ENCODE results near the gene SIX1.
A peak's percentile ranks its signal among the peaks of the same experiment; 100 is the strongest.

SIX1 gene

GRCh38 chr14:60651086-60651795 is 2.0 kb upstream of the SIX1 start:
- no peak overlapping the region for H2AFZ ChIP-seq (ENCODE audit: low read depth)
- H3K79me2 ChIP-seq (ENCODE audit: insufficient read depth, low read depth) = no peaks in the 10 kb centered on the region
- H4K20me1 ChIP-seq (ENCODE audit: insufficient read depth) = no peaks in the 10 kb centered on the region
- no peak overlapping the region for H3K27ac ChIP-seq
- peaks cover 11% of the 10 kb centered on the region for H3K4me1 ChIP-seq (ENCODE audit: low read depth, poor library complexity, severe bottlenecking)
- no peak overlapping the region for H3K9ac ChIP-seq
- H3K36me3 ChIP-seq (ENCODE audit: insufficient read depth) = no peaks in the 10 kb centered on the region
- no peak overlapping the region for H3K4me2 ChIP-seq
- no peak for TF ChIP-seq CTCF (conservative IDR thresholded peaks at IDR 0.05; ENCODE audit: low read depth, low read length)
- H3K27me3 ChIP-seq (ENCODE audit: insufficient read depth, low read depth) = peaks cover 19% of the 10 kb centered on the region
- H3K4me3 ChIP-seq (IDR thresholded peaks at IDR 0.05; ENCODE audit: insufficient read depth, low read depth, low read length) = no peak overlapping the region

GRCh38 chr14:60650373-60650961 is 1.2 kb upstream of the SIX1 start:
- Histone ChIP-seq H4K20me1 (ENCODE audit: insufficient read depth) (no peaks in the 10 kb centered on the region), H3K27ac (no peak overlapping the region), H3K79me2 (ENCODE audit: insufficient read depth, low read depth) (no peaks in the 10 kb centered on the region), H2AFZ (ENCODE audit: low read depth) (no peak overlapping the region), H3K4me3 (IDR thresholded peaks at IDR 0.05; ENCODE audit: insufficient read depth, low read depth, low read length) (no peak overlapping the region), H3K36me3 (ENCODE audit: insufficient read depth) (no peaks in the 10 kb centered on the region), H3K4me2 (no peak overlapping the region), H3K4me1 (ENCODE audit: low read depth, poor library complexity, severe bottlenecking) (peaks cover 19% of the 10 kb centered on the region), H3K27me3 (ENCODE audit: insufficient read depth, low read depth) (peaks cover 19% of the 10 kb centered on the region), H3K9ac (no peak overlapping the region)
- TF ChIP-seq CTCF (conservative IDR thresholded peaks at IDR 0.05; ENCODE audit: low read depth, low read length) = no peak

- Histone ChIP-seq H3K27ac (no peak overlapping the region), H3K27me3 (ENCODE audit: insufficient read depth, low read depth) (peaks cover 19% of the 10 kb centered on the region), H3K4me2 (0 out of 2 replicates have a peak overlapping the region, but pooled peaks have one; percentile 29), H3K9ac (no peak overlapping the region), H3K79me2 (ENCODE audit: insufficient read depth, low read depth) (no peaks in the 10 kb centered on the region), H3K4me1 (ENCODE audit: low read depth, poor library complexity, severe bottlenecking) (peaks cover 24% of the 10 kb centered on the region), H3K4me3 (IDR thresholded peaks at IDR 0.05; ENCODE audit: insufficient read depth, low read depth, low read length) (no peak overlapping the region), H4K20me1 (ENCODE audit: insufficient read depth) (no peaks in the 10 kb centered on the region), H2AFZ (ENCODE audit: low read depth) (no peak overlapping the region), H3K36me3 (ENCODE audit: insufficient read depth) (no peaks in the 10 kb centered on the region)
- no peak for TF ChIP-seq CTCF (conservative IDR thresholded peaks at IDR 0.05; ENCODE audit: low read depth, low read length)
Observed at GRCh38 chr14:60649875-60650372, 647 bp upstream of the SIX1 start.

GRCh38 chr14:60648249-60648933 is 886 bp downstream of the SIX1 start:
- no peaks in the 10 kb centered on the region for H3K36me3 ChIP-seq (ENCODE audit: insufficient read depth)
- H3K4me2 ChIP-seq = peak overlapping the region; percentile 76
- H3K4me1 ChIP-seq (ENCODE audit: low read depth, poor library complexity, severe bottlenecking) = peaks cover 35% of the 10 kb centered on the region
- H3K9ac ChIP-seq = peak overlapping the region; percentile 32; the same call in 1 of the 2 replicates
- H3K4me3 ChIP-seq (IDR thresholded peaks at IDR 0.05; ENCODE audit: insufficient read depth, low read depth, low read length) = no peak overlapping the region
- H2AFZ ChIP-seq (ENCODE audit: low read depth) = peak overlapping the region; percentile 78
- no peak overlapping the region for H3K27ac ChIP-seq
- peaks cover 15% of the 10 kb centered on the region for H3K27me3 ChIP-seq (ENCODE audit: insufficient read depth, low read depth)
- no peaks in the 10 kb centered on the region for H3K79me2 ChIP-seq (ENCODE audit: insufficient read depth, low read depth)
- no peaks in the 10 kb centered on the region for H4K20me1 ChIP-seq (ENCODE audit: insufficient read depth)
- TF ChIP-seq CTCF (conservative IDR thresholded peaks at IDR 0.05; ENCODE audit: low read depth, low read length) = no peak
